Astrocyte of the cerebellum (primary cell): ENCODE measurements around the gene SLC3A2.
A peak's percentile ranks its signal among the peaks of the same experiment; 100 is the strongest.

ENCODE experiments used
- DNase-seq: peaks from one replicate; pipeline ENCODE4 v3.0.0-alpha.2; 2011; ENCODE audit warnings: low read depth
- H3K4me3 ChIP-seq: 2 replicates; pipeline ENCODE4 v1.5.1; 2011; ENCODE audit warnings: mild to moderate bottlenecking, low read depth, low read length, moderate library complexity
- CTCF ChIP-seq: IDR thresholded peaks from 2 replicates; pipeline ENCODE4 v1.5.1; 2012; ENCODE audit warnings: low read length, low read depth, moderate library complexity, mild to moderate bottlenecking; ENCODE audit errors: missing control alignments
- in situ Hi-C: cut with HindIII; loops from 2 replicates; pipeline ENCODE4 v1.10.0; 2017; ENCODE audit warnings: low sequenced_read_pairs

The SLC3A2 gene

GRCh38 chr11:62876712-62877111 is 4.0 kb upstream of the SLC3A2 start:
- H3K4me3 ChIP-seq, result no peak overlapping the region
- TF ChIP-seq CTCF, result no peak
- no peak for DNase-seq
- in situ Hi-C loops, result no loop called here

GRCh38 chr11:62879235-62879978 is 1.3 kb upstream of the SLC3A2 start:
- H3K4me3 ChIP-seq, result peak overlapping the region; percentile 94
- TF ChIP-seq CTCF, result no peak
- in situ Hi-C loops, result no loop called here
- DNase-seq, result no peak

- H3K4me3 ChIP-seq, result peak overlapping the region; percentile 94
- in situ Hi-C loops, result no loop called here
- no peak for TF ChIP-seq CTCF
- no peak for DNase-seq
Measured at GRCh38 chr11:62880231-62880802, 379 bp upstream of the SLC3A2 start.

GRCh38 chr11:62881579-62882430 is 1.1 kb downstream of the SLC3A2 start:
- DNase-seq, result peak; percentile 92
- TF ChIP-seq CTCF, result no peak
- in situ Hi-C loops, result no loop called here
- H3K4me3 ChIP-seq, result peak overlapping the region; percentile 94

GRCh38 chr11:62882431-62882749 is 1.7 kb downstream of the SLC3A2 start:
- no peak for TF ChIP-seq CTCF
- no peak for DNase-seq
- in situ Hi-C loops, result no loop called here
- peak overlapping the region; percentile 94 for H3K4me3 ChIP-seq

- DNase-seq, result no peak
- no peak for TF ChIP-seq CTCF
- in situ Hi-C loops, result no loop called here
- peak overlapping the region; percentile 94 for H3K4me3 ChIP-seq
Measured at GRCh38 chr11:62882788-62883501, 2.2 kb downstream of the SLC3A2 start.
